Measurements from ENCODE around the gene MYOC.

DNA sequence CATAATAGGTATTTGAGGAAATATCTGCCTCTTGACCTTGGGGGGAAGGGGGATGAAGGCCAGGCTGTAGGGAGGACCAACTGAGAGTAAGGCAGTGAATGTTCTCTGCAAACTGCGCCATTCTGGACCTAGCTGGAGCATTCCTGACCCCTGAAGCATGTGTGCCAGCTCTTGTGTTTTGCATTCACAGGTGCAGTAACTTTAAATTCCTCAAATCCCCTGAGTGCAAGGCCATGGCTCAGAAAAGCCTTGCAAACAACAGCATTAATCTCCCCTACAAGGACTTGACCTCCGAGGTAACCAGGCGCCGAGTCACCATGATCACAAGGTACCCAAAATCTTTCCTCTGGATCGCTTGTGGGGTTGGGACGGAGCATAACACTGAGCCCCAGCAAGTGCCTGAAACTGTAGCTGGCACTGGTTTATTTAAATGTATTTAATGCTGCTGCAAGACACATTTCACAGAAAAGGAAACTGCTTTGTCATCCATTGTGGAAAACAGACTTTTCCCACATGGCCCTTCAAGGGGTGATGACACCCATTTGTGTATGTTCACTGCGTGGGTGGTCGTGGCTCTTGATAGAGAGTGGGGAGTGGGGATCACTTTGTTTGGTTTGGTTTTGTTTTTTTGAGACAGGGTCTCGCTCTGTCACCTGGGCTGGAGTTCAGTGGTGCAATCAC lies 28.7 kb downstream of the MYOC start:
- TF ChIP-seq EP300 (IDR thresholded peaks at IDR 0.05) = no peak
- TF ChIP-seq, protein P1, sequence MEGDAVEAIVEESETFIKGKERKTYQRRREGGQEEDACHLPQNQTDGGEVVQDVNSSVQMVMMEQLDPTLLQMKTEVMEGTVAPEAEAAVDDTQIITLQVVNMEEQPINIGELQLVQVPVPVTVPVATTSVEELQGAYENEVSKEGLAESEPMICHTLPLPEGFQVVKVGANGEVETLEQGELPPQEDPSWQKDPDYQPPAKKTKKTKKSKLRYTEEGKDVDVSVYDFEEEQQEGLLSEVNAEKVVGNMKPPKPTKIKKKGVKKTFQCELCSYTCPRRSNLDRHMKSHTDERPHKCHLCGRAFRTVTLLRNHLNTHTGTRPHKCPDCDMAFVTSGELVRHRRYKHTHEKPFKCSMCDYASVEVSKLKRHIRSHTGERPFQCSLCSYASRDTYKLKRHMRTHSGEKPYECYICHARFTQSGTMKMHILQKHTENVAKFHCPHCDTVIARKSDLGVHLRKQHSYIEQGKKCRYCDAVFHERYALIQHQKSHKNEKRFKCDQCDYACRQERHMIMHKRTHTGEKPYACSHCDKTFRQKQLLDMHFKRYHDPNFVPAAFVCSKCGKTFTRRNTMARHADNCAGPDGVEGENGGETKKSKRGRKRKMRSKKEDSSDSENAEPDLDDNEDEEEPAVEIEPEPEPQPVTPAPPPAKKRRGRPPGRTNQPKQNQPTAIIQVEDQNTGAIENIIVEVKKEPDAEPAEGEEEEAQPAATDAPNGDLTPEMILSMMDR (IDR thresholded peaks at IDR 0.05) = no peak

Data from tibial nerve (tissue), 4 donors.